SK-N-SH (cell line): Measurements from ENCODE around the gene OAS1. TPM values are rescaled to one million over a fixed set of nuclear protein-coding genes. Genes with fewer than 3 reads are reported as not detected.
A peak's percentile ranks its signal among the peaks of the same experiment; 100 is the strongest.

Source experiments
- CTCF ChIA-PET: fragments of 300-600, 350-600 bp; formaldehyde crosslinking; extraction: SDS; loops from one replicate; lab custom pipeline; 2021; lab: Yijun Ruan, JAX
- POLR2A ChIA-PET: fragments of 350-600 bp; sonication (Branson Sonifier 250); formaldehyde crosslinking; extraction: SDS; loops from one replicate; lab custom pipeline; 2020; ENCODE audit warnings: antibody characterized with exemption, inconsistent platforms; lab: Yijun Ruan, JAX
- DNase-seq: peaks from one replicate; pipeline ENCODE4 v3.0.0; 2012
- H2AFZ ChIP-seq: fragments of 200-600 bp; sonication (generic); 2 replicates; pipeline ENCODE4 v1.8.1; 2016; ENCODE audit warnings: antibody characterized with exemption, mild to moderate bottlenecking, low read depth
- H3F3A ChIP-seq: fragments of 200-600 bp; sonication (generic); replicated peaks from 2 replicates; pipeline ENCODE3; 2016; ENCODE audit warnings: antibody characterized with exemption, mild to moderate bottlenecking; ENCODE audit not compliant: insufficient read depth
- H3K27ac ChIP-seq, 2 experiments: fragments of 200-500 bp in 1 of 2; fragments of 200-600 bp in 1 of 2; sonication (Bioruptor generic) in 1 of 2; sonication (generic), shearing (Covaris generic) in 1 of 2; 2 replicates each; pipeline versions ENCODE4 v1.5.1 to v1.6.1; 2014 to 2016; ENCODE audit warnings: low read depth in 2 of 2, inconsistent platforms in 1 of 2, low read length in 1 of 2, mild to moderate bottlenecking in 1 of 2, mixed read lengths in 1 of 2
- H3K27me3 ChIP-seq: fragments of 200-600 bp; sonication (generic), shearing (Covaris generic); 2 replicates; pipeline ENCODE4 v1.6.1; 2016; ENCODE audit warnings: mixed run types; ENCODE audit not compliant: insufficient read depth
- H3K36me3 ChIP-seq, 2 experiments: fragments of 200-500 bp in 1 of 2; fragments of 200-600 bp in 1 of 2; sonication (Bioruptor generic) in 1 of 2; sonication (generic) in 1 of 2; replicated peaks in 1 of 2; 2 replicates each; pipeline versions ENCODE3 to v1.5.1; 2014 to 2016; ENCODE audit warnings: low read length in 1 of 2, mild to moderate bottlenecking in 1 of 2; ENCODE audit not compliant: insufficient read depth in 2 of 2, control insufficient read depth in 1 of 2
- H3K4me1 ChIP-seq, 2 experiments: fragments of 200-500 bp in 1 of 2; fragments of 200-600 bp in 1 of 2; sonication (Bioruptor generic) in 1 of 2; sonication (generic), shearing (Covaris generic) in 1 of 2; 2 replicates each; pipeline versions ENCODE4 v1.5.1 to v1.6.1; 2014 to 2016; ENCODE audit warnings: low read depth in 1 of 2, low read length in 1 of 2, mixed run types in 1 of 2; ENCODE audit not compliant: insufficient read depth in 2 of 2, control insufficient read depth in 1 of 2
- H3K4me2 ChIP-seq: fragments of 200-600 bp; sonication (generic), shearing (Covaris generic); 2 replicates; pipeline ENCODE4 v1.6.1; 2017; ENCODE audit warnings: mixed run types
- H3K4me3 ChIP-seq, 2 experiments: fragments of 200-500 bp in 1 of 2; fragments of 200-600 bp in 1 of 2; sonication (Bioruptor generic) in 1 of 2; sonication (generic), shearing (Covaris generic) in 1 of 2; 2 replicates each; pipeline versions ENCODE4 v1.5.1 to v1.8.1; 2014 to 2016; ENCODE audit warnings: low read depth in 2 of 2, inconsistent platforms in 1 of 2, low read length in 1 of 2, mild to moderate bottlenecking in 1 of 2, mixed read lengths in 1 of 2, moderate library complexity in 1 of 2
- H3K79me2 ChIP-seq: fragments of 200-600 bp; sonication (generic); 2 replicates; pipeline ENCODE4 v1.8.1; 2017; ENCODE audit warnings: mild to moderate bottlenecking; ENCODE audit not compliant: insufficient read depth
- H3K9ac ChIP-seq: fragments of 200-600 bp; sonication (generic); 2 replicates; pipeline ENCODE4 v1.6.1; 2017; ENCODE audit warnings: mixed run types
- H3K9me2 ChIP-seq: fragments of 200-600 bp; sonication (generic); 2 replicates; pipeline ENCODE4 v1.6.1; 2017; ENCODE audit warnings: mixed run types
- H3K9me3 ChIP-seq: fragments of 200-600 bp; sonication (generic); 2 replicates; pipeline ENCODE4 v1.6.1; 2017; ENCODE audit warnings: mixed run types, mild to moderate bottlenecking, moderate library complexity
- H4K20me1 ChIP-seq: fragments of 200-600 bp; sonication (generic); 2 replicates; pipeline ENCODE4 v1.6.1; 2017; ENCODE audit warnings: mild to moderate bottlenecking, mixed run types; ENCODE audit not compliant: insufficient read depth
- ELF1 ChIP-seq: IDR thresholded peaks from 2 replicates; pipeline ENCODE4 v1.4.0; 2012
- FOXJ3 ChIP-seq: sonication (generic); formaldehyde crosslinking; IDR thresholded peaks from 2 replicates; pipeline ENCODE4 v1.5.1; 2020; ENCODE audit warnings: mild to moderate bottlenecking, missing genetic modification reagents
- NRF1 ChIP-seq: IDR thresholded peaks from 2 replicates; pipeline ENCODE4 v1.6.1; 2012; ENCODE audit warnings: low read depth, mild to moderate bottlenecking, low read length
- POLR2AphosphoS5 ChIP-seq: IDR thresholded peaks from 2 replicates; pipeline ENCODE4 v1.6.1; 2012; ENCODE audit warnings: low read depth, low read length
- WGBS: methylation state at CpG from one replicate; pipeline ENCODE4 v1.1.6; 2017; ENCODE audit warnings: low lambda C conversion rate; 5-methylcytosine and 5-hydroxymethylcytosine counted together
- polyA plus RNA-seq, 3 experiments: library from polyadenylated mRNA; depleted of rRNA; stranded (reverse); fragments of >200 nt; gene quantifications; 2 replicates each; pipeline ENCODE4 v1.2.3, GENCODE V29; 2012
- TF ChIP-seq, protein P1 (sequence below): fragments of 200-600 bp; sonication (generic); IDR thresholded peaks from 2 replicates; pipeline ENCODE4 v1.6.1; 2017; ENCODE audit warnings: antibody characterized with exemption, mild to moderate bottlenecking, moderate library complexity
- TF ChIP-seq, protein P2 (sequence below): IDR thresholded peaks from 2 replicates; pipeline ENCODE4 v1.4.0; 2012; ENCODE audit warnings: low read depth, borderline replicate concordance
- TF ChIP-seq, protein P3 (sequence below): fragments of 150-350 bp; IDR thresholded peaks from 2 replicates; pipeline ENCODE4 v1.6.1; 2016; ENCODE audit warnings: mild to moderate bottlenecking, low read depth, low read length
- TF ChIP-seq, protein P4 (sequence below): IDR thresholded peaks from 2 replicates; pipeline ENCODE4 v1.6.1; 2012; ENCODE audit warnings: mild to moderate bottlenecking, low read depth, low read length, moderate library complexity

The OAS1 gene
- polyA plus RNA-seq, 1 of the 3 experiments (the other 2 are of a cell fraction), result 1.1 TPM

DNA sequence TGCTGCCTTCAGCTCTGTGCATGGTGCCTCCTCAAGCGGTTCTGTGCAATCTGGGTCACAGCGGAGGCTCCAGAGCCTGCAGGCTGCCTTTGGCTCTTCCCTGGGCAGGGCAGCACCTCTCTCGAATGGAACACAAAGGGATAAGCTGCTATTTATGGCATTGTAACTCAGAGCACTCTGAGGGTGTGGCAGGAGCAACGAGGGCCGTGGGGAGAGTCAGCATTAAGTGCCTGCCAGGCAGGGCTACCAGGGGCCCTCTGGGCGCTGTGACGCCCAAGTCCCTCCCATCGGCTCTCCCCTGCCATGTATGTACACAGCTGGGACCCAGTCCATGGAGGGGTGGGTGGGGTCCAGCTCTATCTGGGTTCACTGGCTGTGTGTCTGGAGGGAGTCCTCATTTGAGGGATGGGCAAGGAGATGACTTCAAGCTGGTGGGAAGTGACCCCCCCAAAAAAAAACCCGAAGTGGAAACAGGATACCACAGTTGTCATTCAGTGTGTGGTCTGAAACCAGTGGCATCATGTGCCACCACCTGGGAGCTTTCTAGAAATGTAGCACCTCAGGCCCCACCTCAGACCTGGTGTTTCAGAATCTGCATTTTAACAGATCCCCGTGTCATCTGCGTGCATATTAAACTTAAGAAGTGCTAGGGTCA is 44.0 kb upstream of the OAS1 start:
- H2AFZ ChIP-seq, result no peak overlapping the region
- DNase-seq, result no peak
- no peaks in the 10 kb centered on the region for H3K27me3 ChIP-seq
- H3F3A ChIP-seq, result no peaks in the 10 kb centered on the region
- no peak for TF ChIP-seq ELF1
- TF ChIP-seq, protein P1, sequence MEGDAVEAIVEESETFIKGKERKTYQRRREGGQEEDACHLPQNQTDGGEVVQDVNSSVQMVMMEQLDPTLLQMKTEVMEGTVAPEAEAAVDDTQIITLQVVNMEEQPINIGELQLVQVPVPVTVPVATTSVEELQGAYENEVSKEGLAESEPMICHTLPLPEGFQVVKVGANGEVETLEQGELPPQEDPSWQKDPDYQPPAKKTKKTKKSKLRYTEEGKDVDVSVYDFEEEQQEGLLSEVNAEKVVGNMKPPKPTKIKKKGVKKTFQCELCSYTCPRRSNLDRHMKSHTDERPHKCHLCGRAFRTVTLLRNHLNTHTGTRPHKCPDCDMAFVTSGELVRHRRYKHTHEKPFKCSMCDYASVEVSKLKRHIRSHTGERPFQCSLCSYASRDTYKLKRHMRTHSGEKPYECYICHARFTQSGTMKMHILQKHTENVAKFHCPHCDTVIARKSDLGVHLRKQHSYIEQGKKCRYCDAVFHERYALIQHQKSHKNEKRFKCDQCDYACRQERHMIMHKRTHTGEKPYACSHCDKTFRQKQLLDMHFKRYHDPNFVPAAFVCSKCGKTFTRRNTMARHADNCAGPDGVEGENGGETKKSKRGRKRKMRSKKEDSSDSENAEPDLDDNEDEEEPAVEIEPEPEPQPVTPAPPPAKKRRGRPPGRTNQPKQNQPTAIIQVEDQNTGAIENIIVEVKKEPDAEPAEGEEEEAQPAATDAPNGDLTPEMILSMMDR, result no peak
- TF ChIP-seq NRF1, result no peak
- TF ChIP-seq POLR2AphosphoS5, result no peak
- no peak for TF ChIP-seq FOXJ3 (CRISPR knock-in tag)
- TF ChIP-seq, protein P2, sequence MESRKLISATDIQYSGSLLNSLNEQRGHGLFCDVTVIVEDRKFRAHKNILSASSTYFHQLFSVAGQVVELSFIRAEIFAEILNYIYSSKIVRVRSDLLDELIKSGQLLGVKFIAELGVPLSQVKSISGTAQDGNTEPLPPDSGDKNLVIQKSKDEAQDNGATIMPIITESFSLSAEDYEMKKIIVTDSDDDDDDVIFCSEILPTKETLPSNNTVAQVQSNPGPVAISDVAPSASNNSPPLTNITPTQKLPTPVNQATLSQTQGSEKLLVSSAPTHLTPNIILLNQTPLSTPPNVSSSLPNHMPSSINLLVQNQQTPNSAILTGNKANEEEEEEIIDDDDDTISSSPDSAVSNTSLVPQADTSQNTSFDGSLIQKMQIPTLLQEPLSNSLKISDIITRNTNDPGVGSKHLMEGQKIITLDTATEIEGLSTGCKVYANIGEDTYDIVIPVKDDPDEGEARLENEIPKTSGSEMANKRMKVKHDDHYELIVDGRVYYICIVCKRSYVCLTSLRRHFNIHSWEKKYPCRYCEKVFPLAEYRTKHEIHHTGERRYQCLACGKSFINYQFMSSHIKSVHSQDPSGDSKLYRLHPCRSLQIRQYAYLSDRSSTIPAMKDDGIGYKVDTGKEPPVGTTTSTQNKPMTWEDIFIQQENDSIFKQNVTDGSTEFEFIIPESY, result no peak
- H3K9me2 ChIP-seq, result no peaks in the 10 kb centered on the region
- no peaks in the 10 kb centered on the region for H3K36me3 ChIP-seq
- H3K79me2 ChIP-seq, result no peaks in the 10 kb centered on the region
- peaks cover 0 to 7% of the 10 kb centered on the region in 2 experiments; a peak in 1 of 4 replicates for H3K4me1 ChIP-seq
- no peaks in the 10 kb centered on the region for H4K20me1 ChIP-seq
- CTCF ChIA-PET, result interaction anchor here (1.0 to 2.0 kb wide), 4 partner anchors 9 to 38 kb away, joined by 3 to 6 read pairs (median 4); no protein-coding TSS in a partner anchor
- H3K9ac ChIP-seq, result no peak overlapping the region
- POLR2A ChIA-PET, result no interaction called here
- H3K4me2 ChIP-seq, result no peak overlapping the region
- no peaks in the 10 kb centered on the region for H3K9me3 ChIP-seq
- H3K4me3 ChIP-seq, result no peak overlapping the region
- H3K27ac ChIP-seq, result no peak overlapping the region; a peak in 1 of 4 replicates
- 61% methylated on average over 9 of the region's 11 CpGs for WGBS

DNA sequence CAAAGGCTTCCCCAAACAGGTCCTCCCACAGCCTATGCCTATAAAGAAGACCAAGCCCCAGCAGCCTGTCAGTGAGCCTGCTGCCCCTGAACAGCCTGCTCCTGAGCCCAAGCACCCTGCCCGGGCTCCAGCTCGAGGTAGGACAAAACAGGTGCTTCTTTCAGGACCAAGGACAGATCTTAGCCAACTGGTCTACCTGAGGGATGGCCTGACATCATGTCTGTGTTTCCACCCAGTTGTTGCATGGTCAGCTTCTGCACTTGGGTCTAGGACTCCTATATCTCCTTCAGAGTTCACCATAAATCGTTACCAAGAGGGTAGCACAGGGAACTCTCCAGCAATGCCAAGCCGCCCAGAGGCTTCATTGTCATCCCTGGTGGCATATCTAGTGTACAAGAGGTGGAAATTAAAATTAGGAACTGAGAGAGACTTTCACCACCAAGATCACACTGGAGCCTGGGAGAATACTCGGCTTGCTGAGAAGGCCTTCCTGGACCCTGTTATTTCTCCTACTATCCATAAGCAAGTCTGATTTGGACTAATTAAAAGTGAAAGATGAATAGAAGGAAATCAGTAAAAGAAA is 38.2 kb upstream of the OAS1 start:
- H4K20me1 ChIP-seq, result no peaks in the 10 kb centered on the region
- no peak overlapping the region for H2AFZ ChIP-seq
- no peaks in the 10 kb centered on the region for H3K27me3 ChIP-seq
- TF ChIP-seq, protein P3, sequence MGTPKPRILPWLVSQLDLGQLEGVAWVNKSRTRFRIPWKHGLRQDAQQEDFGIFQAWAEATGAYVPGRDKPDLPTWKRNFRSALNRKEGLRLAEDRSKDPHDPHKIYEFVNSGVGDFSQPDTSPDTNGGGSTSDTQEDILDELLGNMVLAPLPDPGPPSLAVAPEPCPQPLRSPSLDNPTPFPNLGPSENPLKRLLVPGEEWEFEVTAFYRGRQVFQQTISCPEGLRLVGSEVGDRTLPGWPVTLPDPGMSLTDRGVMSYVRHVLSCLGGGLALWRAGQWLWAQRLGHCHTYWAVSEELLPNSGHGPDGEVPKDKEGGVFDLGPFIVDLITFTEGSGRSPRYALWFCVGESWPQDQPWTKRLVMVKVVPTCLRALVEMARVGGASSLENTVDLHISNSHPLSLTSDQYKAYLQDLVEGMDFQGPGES, result no peak
- TF ChIP-seq, protein P4, sequence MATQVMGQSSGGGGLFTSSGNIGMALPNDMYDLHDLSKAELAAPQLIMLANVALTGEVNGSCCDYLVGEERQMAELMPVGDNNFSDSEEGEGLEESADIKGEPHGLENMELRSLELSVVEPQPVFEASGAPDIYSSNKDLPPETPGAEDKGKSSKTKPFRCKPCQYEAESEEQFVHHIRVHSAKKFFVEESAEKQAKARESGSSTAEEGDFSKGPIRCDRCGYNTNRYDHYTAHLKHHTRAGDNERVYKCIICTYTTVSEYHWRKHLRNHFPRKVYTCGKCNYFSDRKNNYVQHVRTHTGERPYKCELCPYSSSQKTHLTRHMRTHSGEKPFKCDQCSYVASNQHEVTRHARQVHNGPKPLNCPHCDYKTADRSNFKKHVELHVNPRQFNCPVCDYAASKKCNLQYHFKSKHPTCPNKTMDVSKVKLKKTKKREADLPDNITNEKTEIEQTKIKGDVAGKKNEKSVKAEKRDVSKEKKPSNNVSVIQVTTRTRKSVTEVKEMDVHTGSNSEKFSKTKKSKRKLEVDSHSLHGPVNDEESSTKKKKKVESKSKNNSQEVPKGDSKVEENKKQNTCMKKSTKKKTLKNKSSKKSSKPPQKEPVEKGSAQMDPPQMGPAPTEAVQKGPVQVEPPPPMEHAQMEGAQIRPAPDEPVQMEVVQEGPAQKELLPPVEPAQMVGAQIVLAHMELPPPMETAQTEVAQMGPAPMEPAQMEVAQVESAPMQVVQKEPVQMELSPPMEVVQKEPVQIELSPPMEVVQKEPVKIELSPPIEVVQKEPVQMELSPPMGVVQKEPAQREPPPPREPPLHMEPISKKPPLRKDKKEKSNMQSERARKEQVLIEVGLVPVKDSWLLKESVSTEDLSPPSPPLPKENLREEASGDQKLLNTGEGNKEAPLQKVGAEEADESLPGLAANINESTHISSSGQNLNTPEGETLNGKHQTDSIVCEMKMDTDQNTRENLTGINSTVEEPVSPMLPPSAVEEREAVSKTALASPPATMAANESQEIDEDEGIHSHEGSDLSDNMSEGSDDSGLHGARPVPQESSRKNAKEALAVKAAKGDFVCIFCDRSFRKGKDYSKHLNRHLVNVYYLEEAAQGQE, result peak; percentile 86
- no peak overlapping the region for H3K4me3 ChIP-seq
- DNase-seq, result no peak
- no peak overlapping the region for H3K9ac ChIP-seq
- H3K4me2 ChIP-seq, result no peak overlapping the region
- no peaks in the 10 kb centered on the region for H3K9me3 ChIP-seq
- H3K27ac ChIP-seq, result peak overlapping the region in 1 of 2 experiments; percentile 81; a peak in 2 of 4 replicates
- peaks cover 0 to 3% of the 10 kb centered on the region in 2 experiments for H3K36me3 ChIP-seq
- POLR2A ChIA-PET, result no interaction called here
- H3K4me1 ChIP-seq, result peaks cover 0 to 7% of the 10 kb centered on the region in 2 experiments; a peak in 2 of 4 replicates
- H3F3A ChIP-seq, result no peaks in the 10 kb centered on the region
- no peaks in the 10 kb centered on the region for H3K79me2 ChIP-seq
- H3K9me2 ChIP-seq, result no peaks in the 10 kb centered on the region
- WGBS, result 18% methylated on average over 5 of the region's 5 CpGs
- CTCF ChIA-PET, result no interaction called here
